Gastrocnemius medialis (tissue), 4 donors: ENCODE results near the gene SLC22A2. TPM values are rescaled to one million over a fixed set of nuclear protein-coding genes. Genes with fewer than 3 reads are reported as not detected.

Experiments
- ATAC-seq, 2 donors: fragments of 150-250 bp; one replicate each; pipeline ENCODE4 v1.9.1; 2016
- DNase-seq, 2 donors: peaks; one replicate each; pipeline ENCODE4 v3.0.0-alpha.2; 2019
- H3K27ac ChIP-seq, 4 donors: fragments of 200-600 bp; sonication (generic); 1 replicate in 1 of 4; 2 replicates in 3 of 4; pipeline ENCODE4 v1.5.1; 2016 to 2018; ENCODE audit warnings: mild to moderate bottlenecking in 2 of 4, moderate library complexity in 1 of 4
- H3K27me3 ChIP-seq, 3 donors: fragments of 200-600 bp; sonication (generic) in 2 of 3; 1 replicate in 1 of 3; 2 replicates in 2 of 3; pipeline versions ENCODE4 v1.5.1 to v1.6.0; 2016 to 2019; ENCODE audit warnings: mild to moderate bottlenecking in 1 of 3, moderate library complexity in 1 of 3
- H3K36me3 ChIP-seq, 2 donors: fragments of 200-600 bp; sonication (generic) in 1 of 2; one replicate each; pipeline ENCODE4 v1.5.1; 2017 to 2018
- H3K4me1 ChIP-seq, 2 donors: fragments of 200-600 bp; sonication (generic) in 1 of 2; one replicate each; pipeline ENCODE4 v1.5.1; 2016 to 2017; ENCODE audit warnings: mild to moderate bottlenecking in 2 of 2
- H3K4me3 ChIP-seq, 4 donors: fragments of 200-600 bp; sonication (generic) in 3 of 4; 1 replicate in 1 of 4; 2 replicates in 3 of 4; pipeline ENCODE4 v1.5.1; 2016 to 2019; ENCODE audit warnings: mild to moderate bottlenecking in 2 of 4
- H3K9me3 ChIP-seq, 3 donors: fragments of 200-600 bp; sonication (generic) in 2 of 3; 1 replicate in 1 of 3; 2 replicates in 2 of 3; pipeline ENCODE4 v1.5.1; 2016 to 2019
- POLR2A ChIP-seq, 2 donors: fragments of 450-650 bp; IDR thresholded peaks; one replicate each; pipeline ENCODE4 v1.6.1; 2017; ENCODE audit warnings: antibody characterized with exemption in 2 of 2, mild to moderate bottlenecking in 2 of 2, moderate library complexity in 2 of 2
- in situ Hi-C, 4 donors: fragments of 200-750 bp; cut with MboI; loops; one replicate each; pipeline versions ENCODE4 v1.15.0 to v1.8.0; 2017; ENCODE audit warnings: low sequenced_read_pairs in 4 of 4
- intact Hi-C: fragments of 100-400 bp; cut with DNase I; formaldehyde crosslinking; loops from one replicate; pipeline ENCODE4 v1.15.1; 2023; ENCODE audit warnings: low total_unique reads
- total RNA-seq, 4 donors: library from RNA; depleted of rRNA; stranded (reverse); fragments of >200 nt; gene quantifications; one replicate each; pipeline versions ENCODE4 v1.1.0 to v1.2.3, GENCODE V29; 2016
- TF ChIP-seq, protein P1 (sequence below), 5 experiments: fragments of 450-650 bp in 3 of 5; fragments of 200-600 bp in 2 of 5; sonication (generic) in 2 of 5; IDR thresholded peaks in 4 of 5; conservative IDR thresholded peaks in 1 of 5; 1 replicate in 4 of 5; 2 replicates in 1 of 5; pipeline ENCODE4 v1.5.1; 2016 to 2019; ENCODE audit warnings: antibody characterized with exemption in 5 of 5, mild to moderate bottlenecking in 3 of 5, moderate library complexity in 3 of 5

The SLC22A2 gene
- total RNA-seq, 4 donors from 2014 or later, result not detected

- Histone ChIP-seq H3K36me3 (no peaks in the 10 kb centered on the region), H3K9me3 (no peaks in the 10 kb centered on the region), H3K27ac (no peak overlapping the region), H3K4me3 (no peak overlapping the region), H3K27me3 (no peaks in the 10 kb centered on the region), H3K4me1 (no peaks in the 10 kb centered on the region)
- TF ChIP-seq, protein P1, sequence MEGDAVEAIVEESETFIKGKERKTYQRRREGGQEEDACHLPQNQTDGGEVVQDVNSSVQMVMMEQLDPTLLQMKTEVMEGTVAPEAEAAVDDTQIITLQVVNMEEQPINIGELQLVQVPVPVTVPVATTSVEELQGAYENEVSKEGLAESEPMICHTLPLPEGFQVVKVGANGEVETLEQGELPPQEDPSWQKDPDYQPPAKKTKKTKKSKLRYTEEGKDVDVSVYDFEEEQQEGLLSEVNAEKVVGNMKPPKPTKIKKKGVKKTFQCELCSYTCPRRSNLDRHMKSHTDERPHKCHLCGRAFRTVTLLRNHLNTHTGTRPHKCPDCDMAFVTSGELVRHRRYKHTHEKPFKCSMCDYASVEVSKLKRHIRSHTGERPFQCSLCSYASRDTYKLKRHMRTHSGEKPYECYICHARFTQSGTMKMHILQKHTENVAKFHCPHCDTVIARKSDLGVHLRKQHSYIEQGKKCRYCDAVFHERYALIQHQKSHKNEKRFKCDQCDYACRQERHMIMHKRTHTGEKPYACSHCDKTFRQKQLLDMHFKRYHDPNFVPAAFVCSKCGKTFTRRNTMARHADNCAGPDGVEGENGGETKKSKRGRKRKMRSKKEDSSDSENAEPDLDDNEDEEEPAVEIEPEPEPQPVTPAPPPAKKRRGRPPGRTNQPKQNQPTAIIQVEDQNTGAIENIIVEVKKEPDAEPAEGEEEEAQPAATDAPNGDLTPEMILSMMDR (IDR thresholded peaks at IDR 0.05 in 4 of 5, conservative IDR thresholded peaks at IDR 0.05 in 1 of 5), result no peak
- no peak for TF ChIP-seq POLR2A (IDR thresholded peaks at IDR 0.05)
- in situ Hi-C loops (no loop called here), intact Hi-C loops (no loop called here)
- DNase-seq (no peak), ATAC-seq (no peak)
Observed at GRCh38 chr6:160173806-160174527, 84.7 kb downstream of the SLC22A2 start.

- no peak overlapping the region for H3K27ac ChIP-seq
- ATAC-seq (no peak), DNase-seq (no peak)
- H3K4me3 ChIP-seq, result no peak overlapping the region
- H3K4me1 ChIP-seq, result no peaks in the 10 kb centered on the region
- intact Hi-C loops (no loop called here), in situ Hi-C loops (no loop called here)
- H3K9me3 ChIP-seq, result no peaks in the 10 kb centered on the region
- H3K36me3 ChIP-seq, result no peaks in the 10 kb centered on the region
- H3K27me3 ChIP-seq, result no peaks in the 10 kb centered on the region
- TF ChIP-seq, protein P1 (IDR thresholded peaks at IDR 0.05 in 4 of 5, conservative IDR thresholded peaks at IDR 0.05 in 1 of 5), result no peak
- TF ChIP-seq POLR2A (IDR thresholded peaks at IDR 0.05), result no peak
Observed at GRCh38 chr6:160172704-160173103, 85.9 kb downstream of the SLC22A2 start.

DNA sequence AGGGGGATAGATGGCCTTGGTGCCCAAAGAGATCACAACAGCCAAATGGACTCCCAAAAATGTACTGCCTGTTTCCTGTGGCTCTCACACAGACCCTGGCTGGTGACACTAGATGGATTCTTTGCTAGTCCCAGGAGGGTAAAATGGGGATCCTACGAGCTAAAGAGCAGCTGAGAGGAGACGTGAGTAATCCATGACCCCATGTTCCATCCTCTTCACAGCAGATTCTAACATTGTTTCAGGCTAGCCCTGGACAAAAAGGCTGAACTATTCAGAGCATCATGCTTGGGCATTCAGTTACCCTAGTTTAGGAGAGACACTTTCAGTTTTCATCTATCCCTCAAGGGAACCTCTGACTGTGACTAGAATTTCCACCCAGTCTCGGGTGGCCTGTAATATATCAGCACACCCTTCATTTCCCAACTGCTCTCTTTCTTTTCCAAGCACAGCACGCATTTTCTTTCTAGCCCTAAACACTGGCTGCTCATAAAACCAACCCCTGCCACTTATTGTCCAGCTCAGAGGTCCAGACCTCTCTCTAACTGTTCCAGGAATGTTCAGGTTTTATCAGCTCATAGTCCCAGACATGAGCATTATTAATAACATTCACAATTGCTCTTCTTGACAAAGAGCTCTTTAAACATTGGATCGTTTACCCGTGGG, 88.5 kb downstream of the SLC22A2 start:
- H3K27ac ChIP-seq, result no peak overlapping the region
- ATAC-seq (no peak), DNase-seq (no peak)
- H3K36me3 ChIP-seq, result no peaks in the 10 kb centered on the region
- H3K27me3 ChIP-seq, result no peaks in the 10 kb centered on the region
- TF ChIP-seq, protein P1 (IDR thresholded peaks at IDR 0.05 in 4 of 5, conservative IDR thresholded peaks at IDR 0.05 in 1 of 5), result no peak
- TF ChIP-seq POLR2A (IDR thresholded peaks at IDR 0.05), result no peak
- no peak overlapping the region for H3K4me3 ChIP-seq
- H3K4me1 ChIP-seq, result no peaks in the 10 kb centered on the region
- no peaks in the 10 kb centered on the region for H3K9me3 ChIP-seq
- intact Hi-C loops, result no loop called here
- in situ Hi-C loops, result no loop called here

- ATAC-seq, result no peak
- intact Hi-C loops (no loop called here), in situ Hi-C loops (no loop called here)
Observed at GRCh38 chr6:160167604-160168399, 90.8 kb downstream of the SLC22A2 start.

More at GRCh38 chr6:160167604-160168399, 90.8 kb downstream of the SLC22A2 start:
- TF ChIP-seq, protein P1 (IDR thresholded peaks at IDR 0.05 in 4 of 5, conservative IDR thresholded peaks at IDR 0.05 in 1 of 5), result no peak
- TF ChIP-seq POLR2A (IDR thresholded peaks at IDR 0.05), result no peak
- H3K27me3 ChIP-seq, result no peaks in the 10 kb centered on the region
- no peak overlapping the region for H3K4me3 ChIP-seq
- H3K36me3 ChIP-seq, result no peaks in the 10 kb centered on the region
- no peaks in the 10 kb centered on the region for H3K4me1 ChIP-seq
- no peak for DNase-seq
- H3K9me3 ChIP-seq, result no peaks in the 10 kb centered on the region
- no peak overlapping the region for H3K27ac ChIP-seq

Other genes starting within 250 kb of the SLC22A2 start
- 1 to 10 TPM in 2 of 4 donors, under 1 TPM in 2; 0.78 to 1.4 (median 1.1) TPM for gene SLC22A1, start 137.0 kb downstream of the SLC22A2 start, total RNA-seq
- 10 to 100 TPM; 49.5 to 75.4 (median 58.2) TPM for gene SLC22A3, start 89.6 kb upstream of the SLC22A2 start, total RNA-seq